ENCODE data around the gene CDH4. TPM values are rescaled to one million over a fixed set of nuclear protein-coding genes. Genes with fewer than 3 reads are reported as not detected.

The CDH4 gene
- total RNA-seq, 1 donor from 2014 or later = 0.23 TPM

DNA sequence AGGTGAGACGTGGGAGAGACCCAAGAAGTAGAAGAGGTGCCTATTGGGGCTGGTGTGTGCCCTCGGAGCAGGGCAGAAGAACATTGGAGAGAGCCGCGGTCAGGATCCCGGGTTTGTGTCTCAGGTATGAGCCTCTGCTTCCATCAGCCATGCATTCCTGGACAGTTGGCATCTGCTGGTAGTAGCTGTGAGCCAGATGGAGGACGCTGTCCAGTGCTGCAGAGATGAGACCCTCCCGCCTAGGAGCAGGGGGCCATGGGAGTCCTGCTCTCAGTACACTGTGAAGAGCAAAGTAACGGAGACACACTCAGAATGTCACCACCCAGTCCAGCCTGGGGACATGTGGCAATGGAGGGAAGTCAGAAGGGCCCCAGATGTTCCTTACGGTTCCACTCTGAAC lies 108.2 kb downstream of the CDH4 start:
- H3K4me1 Mint-ChIP-seq (ENCODE audit: unreplicated experiment) = no peaks in the 10 kb centered on the region
- H3K27ac Mint-ChIP-seq (ENCODE audit: unreplicated experiment) = no peak overlapping the region
- TF ChIP-seq, protein P1, sequence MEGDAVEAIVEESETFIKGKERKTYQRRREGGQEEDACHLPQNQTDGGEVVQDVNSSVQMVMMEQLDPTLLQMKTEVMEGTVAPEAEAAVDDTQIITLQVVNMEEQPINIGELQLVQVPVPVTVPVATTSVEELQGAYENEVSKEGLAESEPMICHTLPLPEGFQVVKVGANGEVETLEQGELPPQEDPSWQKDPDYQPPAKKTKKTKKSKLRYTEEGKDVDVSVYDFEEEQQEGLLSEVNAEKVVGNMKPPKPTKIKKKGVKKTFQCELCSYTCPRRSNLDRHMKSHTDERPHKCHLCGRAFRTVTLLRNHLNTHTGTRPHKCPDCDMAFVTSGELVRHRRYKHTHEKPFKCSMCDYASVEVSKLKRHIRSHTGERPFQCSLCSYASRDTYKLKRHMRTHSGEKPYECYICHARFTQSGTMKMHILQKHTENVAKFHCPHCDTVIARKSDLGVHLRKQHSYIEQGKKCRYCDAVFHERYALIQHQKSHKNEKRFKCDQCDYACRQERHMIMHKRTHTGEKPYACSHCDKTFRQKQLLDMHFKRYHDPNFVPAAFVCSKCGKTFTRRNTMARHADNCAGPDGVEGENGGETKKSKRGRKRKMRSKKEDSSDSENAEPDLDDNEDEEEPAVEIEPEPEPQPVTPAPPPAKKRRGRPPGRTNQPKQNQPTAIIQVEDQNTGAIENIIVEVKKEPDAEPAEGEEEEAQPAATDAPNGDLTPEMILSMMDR (IDR thresholded peaks at IDR 0.05; ENCODE audit: unreplicated experiment) = no peak
- no peaks in the 10 kb centered on the region for H3K9me3 Mint-ChIP-seq (ENCODE audit: unreplicated experiment)
- H3K36me3 Mint-ChIP-seq (ENCODE audit: low read depth, unreplicated experiment) = no peaks in the 10 kb centered on the region
- H3K27me3 Mint-ChIP-seq (ENCODE audit: unreplicated experiment) = peaks cover 6% of the 10 kb centered on the region
- H3K4me3 Mint-ChIP-seq (ENCODE audit: unreplicated experiment) = no peak overlapping the region
- DNase-seq (ENCODE audit: low spot score) = no peak

DNA sequence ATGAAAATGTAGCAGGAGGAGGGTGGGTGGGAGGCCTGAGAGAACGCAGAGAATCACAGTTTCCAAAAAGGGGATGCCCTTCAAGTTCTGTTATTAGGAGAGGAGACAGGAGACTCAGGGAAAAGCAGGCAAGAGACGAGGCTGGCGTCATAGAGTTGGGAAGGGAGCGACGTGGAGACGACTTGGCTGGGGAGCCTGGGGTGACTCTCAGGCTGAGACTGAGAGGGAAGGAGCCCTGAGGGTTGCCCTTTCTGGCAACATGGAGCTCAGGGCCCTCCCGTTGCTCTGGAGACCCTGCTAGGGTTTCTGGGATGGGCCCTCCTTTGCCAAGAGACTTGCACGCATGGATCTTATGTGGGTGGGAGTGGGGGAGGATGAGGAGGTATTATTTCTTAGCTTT lies 108.9 kb downstream of the CDH4 start:
- TF ChIP-seq, protein P1 (IDR thresholded peaks at IDR 0.05; ENCODE audit: unreplicated experiment) = no peak
- no peaks in the 10 kb centered on the region for H3K36me3 Mint-ChIP-seq (ENCODE audit: low read depth, unreplicated experiment)
- no peak overlapping the region for H3K4me3 Mint-ChIP-seq (ENCODE audit: unreplicated experiment)
- H3K27me3 Mint-ChIP-seq (ENCODE audit: unreplicated experiment) = peaks cover 8% of the 10 kb centered on the region
- no peaks in the 10 kb centered on the region for H3K4me1 Mint-ChIP-seq (ENCODE audit: unreplicated experiment)
- H3K9me3 Mint-ChIP-seq (ENCODE audit: unreplicated experiment) = no peaks in the 10 kb centered on the region
- DNase-seq (ENCODE audit: low spot score) = no peak
- H3K27ac Mint-ChIP-seq (ENCODE audit: unreplicated experiment) = no peak overlapping the region

DNA sequence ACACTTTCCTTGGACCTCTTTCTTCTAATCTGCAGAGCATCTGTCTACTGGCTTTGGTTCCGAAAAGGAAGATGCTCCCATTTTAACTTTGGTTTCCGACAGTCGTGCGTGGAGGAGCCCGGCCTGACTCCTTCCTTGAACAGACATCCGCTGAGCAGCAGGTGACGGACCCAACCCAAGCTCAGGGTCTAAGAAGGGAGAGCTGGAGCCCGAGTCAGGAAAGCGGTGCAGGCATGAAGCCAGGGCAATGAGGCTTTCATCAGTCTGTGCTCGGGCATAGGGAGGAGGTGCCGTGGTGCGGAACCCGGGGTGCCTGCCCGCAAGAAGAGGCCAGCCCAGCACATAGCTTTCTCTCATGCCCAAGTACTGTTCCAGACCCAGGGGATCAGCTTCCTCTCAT lies 109.4 kb downstream of the CDH4 start:
- Mint-ChIP-seq H3K27me3 (ENCODE audit: unreplicated experiment) (peaks cover 8% of the 10 kb centered on the region), H3K4me3 (ENCODE audit: unreplicated experiment) (no peak overlapping the region), H3K36me3 (ENCODE audit: low read depth, unreplicated experiment) (no peaks in the 10 kb centered on the region)

DNA sequence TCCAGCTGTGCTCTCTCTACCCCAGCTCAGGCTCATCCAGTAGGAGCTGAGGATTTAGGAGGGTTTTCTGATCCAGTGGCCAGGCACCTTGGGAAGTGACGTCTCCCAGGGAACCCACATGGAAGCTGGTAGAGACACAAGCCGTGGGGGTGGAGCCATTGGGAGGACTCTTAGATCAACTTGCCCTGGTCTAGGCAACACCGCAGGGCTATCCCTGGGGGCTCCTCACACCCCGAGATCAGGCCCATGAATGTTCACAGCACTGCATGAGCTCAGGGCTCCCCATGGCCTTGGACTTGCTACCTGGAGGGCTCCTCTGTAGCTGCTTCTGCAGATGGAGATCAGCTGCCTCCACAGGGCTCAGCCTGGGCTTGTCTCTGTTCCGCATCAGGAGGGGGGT lies 112.1 kb downstream of the CDH4 start:
- Mint-ChIP-seq H3K9me3 (ENCODE audit: unreplicated experiment) (no peaks in the 10 kb centered on the region), H3K27me3 (ENCODE audit: unreplicated experiment) (peaks cover 8% of the 10 kb centered on the region), H3K4me1 (ENCODE audit: unreplicated experiment) (no peaks in the 10 kb centered on the region), H3K27ac (ENCODE audit: unreplicated experiment) (no peak overlapping the region), H3K4me3 (ENCODE audit: unreplicated experiment) (no peak overlapping the region), H3K36me3 (ENCODE audit: low read depth, unreplicated experiment) (no peaks in the 10 kb centered on the region)
- TF ChIP-seq, protein P1 (IDR thresholded peaks at IDR 0.05; ENCODE audit: unreplicated experiment) = no peak
- DNase-seq (ENCODE audit: low spot score) = no peak

More for the DNA sequence above, 109.4 kb downstream of the CDH4 start:
- H3K9me3 Mint-ChIP-seq (ENCODE audit: unreplicated experiment) = no peaks in the 10 kb centered on the region
- H3K27ac Mint-ChIP-seq (ENCODE audit: unreplicated experiment) = no peak overlapping the region
- TF ChIP-seq, protein P1 (IDR thresholded peaks at IDR 0.05; ENCODE audit: unreplicated experiment) = no peak
- no peak for DNase-seq (ENCODE audit: low spot score)
- H3K4me1 Mint-ChIP-seq (ENCODE audit: unreplicated experiment) = no peaks in the 10 kb centered on the region

DNA sequence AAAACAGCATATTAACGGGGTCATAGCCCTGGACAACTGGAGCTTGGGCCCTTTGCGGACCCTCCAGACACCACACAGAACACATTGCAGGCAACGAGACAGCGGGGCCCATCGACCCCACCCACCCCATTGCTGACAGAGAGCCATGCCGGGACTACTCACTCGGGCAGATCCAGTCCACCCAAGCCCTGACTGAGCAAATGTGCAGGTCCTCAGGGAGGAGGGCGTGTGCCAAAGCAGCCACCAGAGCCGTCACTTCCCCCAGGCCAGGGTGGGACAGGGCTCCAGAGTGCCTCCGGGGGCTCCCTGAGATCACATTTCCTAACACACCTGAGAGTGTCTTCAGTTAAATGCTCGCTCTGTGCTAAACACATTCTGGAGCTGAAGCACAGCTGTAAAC lies 114.9 kb downstream of the CDH4 start:
- no peaks in the 10 kb centered on the region for H3K4me1 Mint-ChIP-seq (ENCODE audit: unreplicated experiment)
- H3K27me3 Mint-ChIP-seq (ENCODE audit: unreplicated experiment) = peaks cover 3% of the 10 kb centered on the region
- TF ChIP-seq, protein P1 (IDR thresholded peaks at IDR 0.05; ENCODE audit: unreplicated experiment) = no peak
- no peak for DNase-seq (ENCODE audit: low spot score)
- H3K27ac Mint-ChIP-seq (ENCODE audit: unreplicated experiment) = no peak overlapping the region
- no peaks in the 10 kb centered on the region for H3K9me3 Mint-ChIP-seq (ENCODE audit: unreplicated experiment)
- H3K36me3 Mint-ChIP-seq (ENCODE audit: low read depth, unreplicated experiment) = no peaks in the 10 kb centered on the region
- H3K4me3 Mint-ChIP-seq (ENCODE audit: unreplicated experiment) = no peak overlapping the region

Data from endothelial cell (in vitro differentiated cells).